K562 (cell line): ENCODE data around the gene VAMP8. TPM values are rescaled to one million over a fixed set of nuclear protein-coding genes. Genes with fewer than 3 reads are reported as not detected.

Experiments
- ARID1B ChIP-seq: fragments of 450-650 bp; IDR thresholded peaks from 2 replicates; pipeline ENCODE4 v1.6.1; 2016; ENCODE audit warnings: antibody characterized with exemption, mild to moderate bottlenecking, inconsistent platforms
- ARID4B ChIP-seq: sonication (generic); formaldehyde crosslinking; IDR thresholded peaks from 2 replicates; pipeline ENCODE4 v1.8.0; 2022; ENCODE audit warnings: mild to moderate bottlenecking, missing genetic modification reagents
- CC2D1A ChIP-seq: fragments of 450-650 bp; IDR thresholded peaks from 2 replicates; pipeline ENCODE4 v1.6.1; 2017; ENCODE audit warnings: mild to moderate bottlenecking
- DIDO1 ChIP-seq: fragments of 450-650 bp; IDR thresholded peaks from 2 replicates; pipeline ENCODE4 v1.6.1; 2016; ENCODE audit warnings: low read depth, missing biosample characterization, missing genetic modification characterization
- FOXJ2 ChIP-seq: fragments of 200-800 bp; sonication (Bioruptor generic); IDR thresholded peaks from 2 replicates; pipeline ENCODE4 v1.6.1; 2016; ENCODE audit warnings: missing genetic modification characterization, missing compliant biosample characterization
- GTF3C2 ChIP-seq: IDR thresholded peaks from 3 replicates; pipeline ENCODE4 v1.6.1; 2011; ENCODE audit warnings: borderline replicate concordance, mild to moderate bottlenecking, moderate library complexity; ENCODE audit not compliant: insufficient read length; ENCODE audit errors: extremely low read depth
- HDAC3 ChIP-seq: fragments of 450-650 bp; IDR thresholded peaks from 2 replicates; pipeline ENCODE4 v1.6.1; 2018; ENCODE audit warnings: borderline replicate concordance, mild to moderate bottlenecking, moderate library complexity; ENCODE audit not compliant: partially characterized antibody
- MAFK ChIP-seq: IDR thresholded peaks from 2 replicates; pipeline ENCODE4 v1.6.1; 2011; ENCODE audit warnings: low read length, improper control_type of control experiment
- NCOR1 ChIP-seq: fragments of 450-650 bp; IDR thresholded peaks from 2 replicates; pipeline ENCODE4 v1.6.1; 2016; ENCODE audit warnings: mild to moderate bottlenecking, moderate library complexity
- NR2F6 ChIP-seq: fragments of 450-650 bp; formaldehyde crosslinking; IDR thresholded peaks from 2 replicates; pipeline ENCODE4 v1.4.0; 2020; ENCODE audit warnings: mild to moderate bottlenecking
- PKNOX1 ChIP-seq: fragments of 450-650 bp; IDR thresholded peaks from 2 replicates; pipeline ENCODE4 v1.6.1; 2016
- SMAD4 ChIP-seq: fragments of 250-450 bp; sonication (Bioruptor Pico); conservative IDR thresholded peaks from 2 replicates; pipeline ENCODE4 v1.8.0; 2021; ENCODE audit warnings: inconsistent platforms, mild to moderate bottlenecking, moderate library complexity
- TAF15 ChIP-seq: fragments of 200-400 bp; formaldehyde crosslinking; IDR thresholded peaks from 2 replicates; pipeline ENCODE4 v1.6.1; 2017; ENCODE audit warnings: mild to moderate bottlenecking, low read depth, low read length, moderate library complexity
- TCF3 ChIP-seq: sonication (generic); formaldehyde crosslinking; IDR thresholded peaks from 2 replicates; pipeline ENCODE4 v1.4.0; 2020; ENCODE audit warnings: mild to moderate bottlenecking, missing genetic modification reagents
- XRCC5 ChIP-seq: fragments of 200-400 bp; formaldehyde crosslinking; IDR thresholded peaks from 2 replicates; pipeline ENCODE4 v1.6.1; 2017; ENCODE audit warnings: low read depth, mild to moderate bottlenecking, low read length
- ZFP91 ChIP-seq: sonication (generic); formaldehyde crosslinking; IDR thresholded peaks from 2 replicates; pipeline ENCODE4 v1.8.0; 2022; ENCODE audit warnings: mild to moderate bottlenecking, missing genetic modification reagents
- ZNF146 ChIP-seq: IDR thresholded peaks from one replicate; pipeline ENCODE4 v1.6.1; 2018; ENCODE audit warnings: missing compliant biosample characterization; ENCODE audit not compliant: unreplicated experiment
- polyA plus RNA-seq, 8 experiments: library from polyadenylated mRNA; depleted of rRNA in 4 of 8; stranded (reverse) in 5 of 8; unstranded in 3 of 8; fragments of >200 nt; fragmentation: Nextera tagmentation in 2 of 8; fragmentation: Illumina TruSeq in 1 of 8; extraction: Ambion mirVana in 2 of 8; extraction: Trizol in 1 of 8; gene quantifications; 2 replicates each; pipeline versions ENCODE4 v1.2.1 to v1.2.3, GENCODE V29; 2011 to 2014; ENCODE audit warnings: inconsistent platforms in 1 of 8, missing spikeins in 1 of 8
- total RNA-seq, 7 experiments: library from RNA; depleted of rRNA in 6 of 7; stranded (reverse); fragments of >200 nt in 6 of 7; fragmentation: Illumina TruSeq in 2 of 7; extraction: Trizol in 2 of 7; gene quantifications; 2 replicates each; pipeline versions ENCODE4 v1.2.1 to v1.2.3, GENCODE V29; 2011 to 2021; ENCODE audit warnings: low replicate concordance in 1 of 7

Gene VAMP8
- total and polyA plus RNA-seq, 9 of the 15 experiments (the other 6 are each of a cell fraction or from before 2014, with no cell fraction given), result 107 to 571 (median 248) TPM

GRCh38 chr2:85588645-85589044 lies 11.3 kb downstream of the VAMP8 start (continued):
- TF ChIP-seq GTF3C2, result no peak
- TF ChIP-seq HDAC3, result no peak
- no peak for TF ChIP-seq ZNF146
- TF ChIP-seq ZFP91 (CRISPR knock-in tag), result no peak
- no peak for TF ChIP-seq FOXJ2 (tag)
- TF ChIP-seq MAFK, result no peak
- TF ChIP-seq NR2F6 (CRISPR knock-in tag), result no peak
- no peak for TF ChIP-seq DIDO1 (tag)
- no peak for TF ChIP-seq XRCC5
- peak; percentile 30; the same call in 1 of the 2 replicates for TF ChIP-seq CC2D1A
- peak; percentile 68; the same call in 1 of the 2 replicates for TF ChIP-seq ARID1B
- no peak for TF ChIP-seq SMAD4 (CRISPR knock-in tag)
- TF ChIP-seq NCOR1, result peak; percentile 56; the same call in 1 of the 2 replicates
- TF ChIP-seq ARID4B (CRISPR knock-in tag), result no peak
- TF ChIP-seq TAF15, result no peak
- peak; percentile 72 for TF ChIP-seq TCF3
- TF ChIP-seq PKNOX1, result no peak; the same call in 1 of the 2 replicates
